Stimulated activated naive CD8-positive, alpha-beta T cell treated with anti-CD3 and anti-CD28 coated beads, Interleukin-15, Interleukin-2, amounts not matched to agents 100 U/mL and 50 U/mL, for 24 hours (primary cell): ENCODE data around the gene IGIP.

ENCODE experiments used
- ATAC-seq: fragments of 150-1000 bp; cut with Tn5 transposase; one replicate; pipeline ENCODE4 v1.10.0; 2021
- DNase-seq: peaks from one replicate; pipeline ENCODE4 v3.0.0; 2021

Gene IGIP

DNA sequence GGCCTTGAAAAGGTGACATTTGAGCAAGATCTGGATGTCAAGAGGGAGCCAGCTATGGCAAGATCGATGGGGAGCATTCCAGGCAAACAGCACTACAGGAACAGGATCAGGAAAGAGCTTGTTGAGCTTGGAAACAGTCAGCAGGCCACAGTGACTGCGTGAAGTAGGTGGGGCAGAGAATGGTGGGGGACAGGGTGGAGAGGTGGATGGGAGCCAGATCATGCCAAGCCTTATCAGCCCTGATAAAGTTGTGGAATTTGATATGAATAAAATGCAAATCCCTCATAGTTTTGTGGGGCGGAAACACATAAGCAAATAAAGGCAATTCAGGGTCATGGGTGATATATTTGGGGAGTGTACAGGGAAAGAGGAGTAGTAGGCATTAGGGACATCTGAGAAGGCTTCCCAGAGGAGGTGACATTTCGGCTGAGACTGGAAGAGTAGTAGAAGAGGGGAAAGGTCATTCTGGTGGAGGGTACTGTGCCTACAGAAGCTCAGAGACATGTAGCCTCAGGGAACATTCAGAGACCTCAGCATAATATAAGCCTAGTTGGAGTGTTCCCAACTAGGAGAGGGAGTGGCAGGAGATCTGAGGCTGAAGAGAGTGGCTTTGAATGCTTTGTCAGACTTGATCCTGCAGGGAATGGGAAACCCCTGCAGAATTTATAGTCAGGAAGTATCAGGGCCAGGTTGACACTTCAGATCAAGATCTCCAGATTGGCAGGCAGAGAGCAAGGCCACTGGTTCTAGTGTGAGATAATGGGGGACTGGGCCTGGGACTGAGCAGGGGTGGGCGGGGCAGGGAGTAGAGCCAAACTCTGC is 39.6 kb downstream of the IGIP start:
- DNase-seq: no peak

DNA sequence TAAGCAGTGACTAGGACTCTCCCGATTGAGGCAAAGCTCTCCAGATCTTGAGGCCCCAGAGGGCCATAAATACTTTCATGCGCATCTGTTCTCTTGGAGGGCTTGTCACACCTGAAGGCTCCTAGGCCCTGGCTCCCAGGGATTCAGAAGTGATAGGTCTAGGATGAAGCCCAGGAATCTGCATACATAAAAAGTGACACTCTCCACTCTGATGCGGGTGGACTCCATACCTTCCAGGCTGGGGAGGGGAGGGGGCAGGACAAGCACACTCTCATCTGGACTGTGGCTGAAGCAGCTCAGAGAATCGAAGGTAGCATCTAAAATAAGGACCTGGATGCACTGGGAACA is 40.2 kb downstream of the IGIP start:
- DNase-seq: no peak

More for the DNA sequence above, 39.6 kb downstream of the IGIP start:
- ATAC-seq: no peak

GRCh38 chr5:140166911-140167310 is 41.2 kb downstream of the IGIP start:
- DNase-seq: no peak
- no peak for ATAC-seq

More for the DNA sequence above, 40.2 kb downstream of the IGIP start:
- ATAC-seq: no peak

GRCh38 chr5:140168371-140168770 is 42.6 kb downstream of the IGIP start:
- DNase-seq (no peak), ATAC-seq (no peak)

GRCh38 chr5:140169410-140169809 is 43.7 kb downstream of the IGIP start:
- DNase-seq: no peak

DNA sequence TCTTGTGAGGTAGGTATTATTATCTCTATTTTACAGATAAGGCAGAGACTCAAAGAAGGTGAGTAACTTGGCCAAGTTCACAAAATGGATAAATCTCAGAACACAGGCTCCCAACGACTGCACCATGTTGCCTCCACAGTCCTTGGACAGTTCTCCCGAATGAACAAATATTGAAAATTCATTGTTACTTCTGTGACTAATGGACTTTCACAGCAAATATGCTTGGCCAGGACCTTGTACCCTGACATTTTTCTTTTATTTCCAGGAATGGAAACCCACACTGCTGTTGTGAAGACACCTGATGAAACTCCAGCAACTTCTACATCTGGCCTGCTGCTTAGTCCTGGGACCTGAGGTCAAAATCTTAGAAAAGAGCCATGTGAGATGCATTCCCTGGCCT is 46.7 kb downstream of the IGIP start:
- DNase-seq (no peak), ATAC-seq (no peak)

More at GRCh38 chr5:140169410-140169809, 43.7 kb downstream of the IGIP start:
- no peak for ATAC-seq

GRCh38 chr5:140174014-140174413 is 48.3 kb downstream of the IGIP start:
- no peak for ATAC-seq
- no peak for DNase-seq

DNA sequence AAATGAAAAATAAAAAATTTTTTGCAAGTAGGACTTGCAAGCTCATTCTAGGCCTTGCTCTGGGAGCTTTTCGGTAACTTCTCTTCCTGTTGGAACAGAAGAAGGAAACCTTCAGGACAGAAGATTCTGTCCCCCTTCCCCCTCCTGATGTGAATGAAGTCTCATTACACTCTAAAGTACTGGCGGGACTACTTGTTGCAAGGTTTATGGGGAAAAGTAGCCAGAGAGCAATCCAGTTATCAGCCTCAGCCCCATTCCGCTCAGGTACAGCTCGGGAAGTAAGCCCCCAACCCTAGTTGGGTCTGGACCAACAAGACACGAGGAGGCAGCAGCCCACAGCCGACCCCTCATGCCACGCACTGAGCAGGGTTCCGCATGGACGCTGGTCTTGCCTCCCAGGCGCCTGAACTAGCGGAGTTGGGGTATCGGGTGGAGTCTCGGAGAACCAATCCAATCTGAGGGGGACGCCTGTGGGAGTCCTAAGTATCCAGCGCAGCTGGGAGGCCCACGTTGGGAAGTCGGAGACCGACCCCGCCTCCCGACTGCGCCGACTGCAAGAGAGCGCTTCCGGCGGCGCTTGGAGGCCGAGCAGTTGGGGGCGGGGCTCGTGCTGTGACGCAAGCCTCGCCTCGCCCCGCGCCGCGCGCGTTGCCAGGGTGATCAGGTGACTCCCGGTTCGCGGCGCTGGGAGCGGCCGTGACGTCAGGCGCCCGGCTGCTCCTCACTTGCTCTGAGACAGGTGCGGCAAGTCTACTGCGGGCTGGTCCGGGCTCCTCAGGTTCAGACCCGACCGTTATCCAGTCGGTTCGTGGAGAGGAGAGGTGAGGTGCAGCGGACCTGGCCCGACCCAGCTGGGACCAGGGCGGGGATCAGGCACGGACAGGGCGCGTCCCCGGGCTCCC is 49.0 kb downstream of the IGIP start, which contains the start of gene CYSTM1:
Gene CYSTM1 (plus strand): TSS at position 724 of the 902 bp plus-strand sequence. CDS start 19,278 bp downstream, outside the sequence.
- ATAC-seq: peak; percentile 93
- peak; percentile 97 for DNase-seq

GRCh38 chr5:140175367-140176030 is 49.8 kb downstream of the IGIP start:
- DNase-seq: peak; percentile 71
- ATAC-seq: peak; percentile 60

- ATAC-seq: no peak
- no peak for DNase-seq
Measured at GRCh38 chr5:140176031-140176387, 50.3 kb downstream of the IGIP start.

- ATAC-seq (no peak), DNase-seq (no peak)
Measured at GRCh38 chr5:140178086-140178410, 52.3 kb downstream of the IGIP start.

DNA sequence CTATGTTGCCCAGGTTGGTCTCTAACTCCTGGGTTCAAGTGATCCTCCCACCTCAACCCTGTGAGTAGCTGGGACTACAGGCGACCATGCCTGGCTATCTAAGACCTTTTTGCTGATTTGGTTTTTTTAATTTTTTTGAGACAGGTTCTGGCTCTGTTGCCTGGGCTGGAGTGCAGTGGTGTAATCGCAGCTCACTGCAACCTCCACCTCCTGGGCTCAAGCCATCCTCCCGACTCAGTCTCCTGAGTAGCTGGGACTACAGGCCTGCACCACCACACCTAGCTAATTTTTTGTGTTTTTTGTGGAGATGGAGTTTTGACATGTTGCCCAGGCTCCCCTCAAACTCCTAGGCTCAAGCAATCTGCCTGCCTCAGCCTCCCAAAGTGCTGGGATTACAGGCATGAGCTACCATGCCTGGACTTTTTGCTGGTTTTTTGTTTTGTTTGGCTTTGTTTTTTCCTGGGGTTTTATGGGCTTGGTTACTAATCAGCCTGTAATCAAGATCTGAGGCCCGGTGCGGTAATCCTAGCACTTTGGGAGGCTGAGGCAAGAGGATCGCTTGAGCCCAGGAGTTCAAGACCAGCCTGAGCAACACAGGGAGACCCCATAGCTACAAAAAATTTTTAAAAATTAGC is 52.9 kb downstream of the IGIP start:
- no peak for ATAC-seq
- no peak for DNase-seq
